ENCODE data around the gene RAB3A.
A peak's percentile ranks its signal among the peaks of the same experiment; 100 is the strongest.

RAB3A gene

GRCh38 chr19:18194554-18195238 is 9.1 kb downstream of the RAB3A start:
- FAIRE-seq = no peak

- FAIRE-seq = no peak
Observed at GRCh38 chr19:18194181-18194530, 9.7 kb downstream of the RAB3A start.

- no peak for FAIRE-seq
Observed at GRCh38 chr19:18193388-18194180, 10.3 kb downstream of the RAB3A start.

- FAIRE-seq = peak; percentile 100
Observed at GRCh38 chr19:18192673-18193387, 11.0 kb downstream of the RAB3A start, which contains the start of gene MPV17L2. Gene MPV17L2, plus strand, starts transcription at chr19:18193218. Its CDS starts 64 bp downstream, at chr19:18193282.

GRCh38 chr19:18191640-18192062 is 12.2 kb downstream of the RAB3A start:
- FAIRE-seq = no peak

- FAIRE-seq = no peak
Observed at GRCh38 chr19:18190278-18190677, 13.6 kb downstream of the RAB3A start.

GRCh38 chr19:18185538-18185937 is 18.3 kb downstream of the RAB3A start:
- no peak for FAIRE-seq

GRCh38 chr19:18183529-18183928 is 20.3 kb downstream of the RAB3A start:
- no peak for FAIRE-seq

GRCh38 chr19:18179957-18180356 is 23.9 kb downstream of the RAB3A start:
- no peak for FAIRE-seq

GRCh38 chr19:18176367-18177310 is 27.2 kb downstream of the RAB3A start:
- no peak for FAIRE-seq

GRCh38 chr19:18174983-18175382 is 28.9 kb downstream of the RAB3A start:
- FAIRE-seq = no peak

GRCh38 chr19:18173572-18174288 is 30.1 kb downstream of the RAB3A start, which contains the start of gene IFI30:
Gene IFI30, plus strand, starts transcription at chr19:18173813. Its CDS starts 29 bp downstream, at chr19:18173842.
- FAIRE-seq = peak; percentile 87

- no peak for FAIRE-seq
Observed at GRCh38 chr19:18173054-18173571, 30.7 kb downstream of the RAB3A start.

- no peak for FAIRE-seq
Observed at GRCh38 chr19:18172331-18173053, 31.4 kb downstream of the RAB3A start.

GRCh38 chr19:18171605-18172327 is 32.1 kb downstream of the RAB3A start:
- no peak for FAIRE-seq

GRCh38 chr19:18170714-18171255 is 33.1 kb downstream of the RAB3A start:
- no peak for FAIRE-seq

GRCh38 chr19:18168673-18169381 is 35.0 kb downstream of the RAB3A start:
- FAIRE-seq = no peak

GRCh38 chr19:18167975-18168645 is 35.7 kb downstream of the RAB3A start:
- no peak for FAIRE-seq
